Activated B cell treated with CpG ODN at 0.5 μM for 24 hours (primary cell): ENCODE measurements around the gene ZNF101. TPM values are rescaled to one million over a fixed set of nuclear protein-coding genes. Genes with fewer than 3 reads are reported as not detected.

Experiments used
- ATAC-seq: fragments of 200-7000 bp; cut with Tn5 transposase; one replicate; pipeline ENCODE4 v1.10.0; 2021; ENCODE audit warnings: low read depth, mild to moderate bottlenecking, moderate library complexity
- CTCF ChIA-PET: fragments of 350-600 bp; sonication (Branson Sonifier 250); formaldehyde crosslinking; loops from one replicate; lab custom pipeline; 2021; ENCODE audit warnings: antibody characterized with exemption; lab: Charles Lee
- POLR2A ChIA-PET: fragments of 350-600 bp; sonication (Branson Sonifier 250); formaldehyde crosslinking; loops from one replicate; lab custom pipeline; 2021; ENCODE audit warnings: antibody characterized with exemption; lab: Charles Lee
- DNase-seq: peaks from one replicate; pipeline ENCODE4 v3.0.0; 2022
- H3K27ac Mint-ChIP-seq: one replicate; pipeline ENCODE4 v1.8.0; 2020; ENCODE audit warnings: mixed read lengths
- H3K27me3 Mint-ChIP-seq: one replicate; pipeline ENCODE4 v1.8.0; 2021; ENCODE audit warnings: mixed read lengths
- H3K36me3 Mint-ChIP-seq: one replicate; pipeline ENCODE4 v1.8.0; 2021; ENCODE audit warnings: low read depth, mixed read lengths
- H3K4me1 Mint-ChIP-seq: one replicate; pipeline ENCODE4 v1.8.0; 2021; ENCODE audit warnings: mixed read lengths
- H3K4me3 Mint-ChIP-seq: one replicate; pipeline ENCODE4 v1.8.0; 2020; ENCODE audit warnings: mild to moderate bottlenecking, mixed read lengths
- H3K9me3 Mint-ChIP-seq: one replicate; pipeline ENCODE4 v1.8.0; 2020; ENCODE audit warnings: mixed read lengths
- CTCF ChIP-seq: fragments of 200-600 bp; IDR thresholded peaks from one replicate; pipeline ENCODE4 v1.8.0; 2022; ENCODE audit warnings: antibody characterized with exemption, mild to moderate bottlenecking
- intact Hi-C: fragments of 100-400 bp; cut with micrococcal nuclease; formaldehyde crosslinking; loops from one replicate; pipeline ENCODE4 v1.15.1; 2024
- total RNA-seq: library from RNA; stranded (reverse); gene quantifications from 2 replicates; pipeline ENCODE4 v1.2.3, GENCODE V29; 2022

The ZNF101 gene
- total RNA-seq, 1 donor from 2014 or later, result 52.6 TPM

DNA sequence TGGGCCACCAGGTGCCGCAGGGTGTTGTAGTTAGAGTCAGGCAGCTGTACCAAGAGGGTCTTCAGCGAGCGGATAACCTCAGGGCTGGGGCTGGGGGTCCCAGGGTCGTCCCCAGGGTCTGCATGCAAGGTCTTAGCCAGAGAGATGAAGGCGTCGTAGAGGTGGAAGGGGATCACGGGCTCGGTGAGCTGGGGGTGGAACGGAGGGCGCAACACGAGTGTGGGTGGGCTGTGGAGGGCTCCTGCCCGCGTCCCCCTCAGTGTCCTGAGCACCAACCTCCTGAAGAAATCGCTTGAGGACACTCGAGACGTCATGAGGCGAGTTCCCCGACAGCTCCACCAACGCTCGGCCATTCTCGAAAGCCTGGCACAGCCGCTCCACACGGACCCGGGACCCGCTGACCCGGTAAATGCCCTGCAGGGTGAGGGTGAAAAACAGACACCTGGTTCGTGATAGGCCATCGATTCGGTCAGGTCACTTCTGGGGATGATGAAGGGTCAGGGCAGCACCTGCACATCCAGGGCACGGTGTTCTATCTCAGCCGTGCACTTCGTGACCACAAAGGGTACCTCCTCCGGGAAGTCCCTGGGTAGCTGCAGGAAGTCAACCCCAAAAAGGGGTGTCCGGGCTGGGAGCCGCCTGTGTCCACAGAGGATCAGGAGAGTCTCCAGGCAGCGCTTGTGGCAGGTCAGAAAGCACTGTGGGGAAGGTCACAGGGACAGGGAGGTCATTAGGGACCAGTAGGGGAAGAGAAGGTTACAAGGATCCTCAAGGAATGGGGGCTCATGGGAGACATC is 33.9 kb upstream of the ZNF101 start:
- intact Hi-C loops, result no loop called here
- ChIA-PET CTCF (interaction anchor here (1.0 to 1.2 kb wide), 2 partner anchors 80 to 102 kb away, joined by 3 read pairs; no protein-coding TSS in a partner anchor), POLR2A (interaction anchor here (0.5 to 0.6 kb wide), 2 partner anchors 19 to 452 kb away, joined by 3 to 4 read pairs; no protein-coding TSS in a partner anchor)
- no peak for ATAC-seq
- Mint-ChIP-seq H3K4me1 (peaks cover 7% of the 10 kb centered on the region), H3K4me3 (no peak overlapping the region), H3K9me3 (no peaks in the 10 kb centered on the region), H3K27me3 (no peaks in the 10 kb centered on the region), H3K36me3 (peaks cover 77% of the 10 kb centered on the region), H3K27ac (no peak overlapping the region)
- no peak for DNase-seq
- no peak for TF ChIP-seq CTCF

GRCh38 chr19:19635313-19635702 is 33.3 kb upstream of the ZNF101 start:
- no peak overlapping the region for H3K4me3 Mint-ChIP-seq
- H3K27ac Mint-ChIP-seq, result no peak overlapping the region
- ChIA-PET POLR2A (no interaction called here), CTCF (interaction anchor here (1.2 kb wide), 1 partner anchor 81 kb away, joined by 3 read pairs; no protein-coding TSS in a partner anchor)
- H3K27me3 Mint-ChIP-seq, result no peaks in the 10 kb centered on the region
- intact Hi-C loops, result no loop called here
- H3K4me1 Mint-ChIP-seq, result peaks cover 7% of the 10 kb centered on the region
- no peak for TF ChIP-seq CTCF
- peaks cover 82% of the 10 kb centered on the region for H3K36me3 Mint-ChIP-seq
- no peaks in the 10 kb centered on the region for H3K9me3 Mint-ChIP-seq
- DNase-seq, result no peak
- no peak for ATAC-seq

GRCh38 chr19:19636573-19637185 is 32.0 kb upstream of the ZNF101 start:
- no peak overlapping the region for H3K27ac Mint-ChIP-seq
- intact Hi-C loops, result no loop called here
- DNase-seq, result no peak
- CTCF ChIA-PET, result no interaction called here
- no peaks in the 10 kb centered on the region for H3K27me3 Mint-ChIP-seq
- no peak for ATAC-seq
- no peaks in the 10 kb centered on the region for H3K9me3 Mint-ChIP-seq
- peaks cover 76% of the 10 kb centered on the region for H3K36me3 Mint-ChIP-seq
- TF ChIP-seq CTCF, result no peak
- H3K4me3 Mint-ChIP-seq, result no peak overlapping the region
- POLR2A ChIA-PET, result no interaction called here
- peaks cover 8% of the 10 kb centered on the region for H3K4me1 Mint-ChIP-seq

GRCh38 chr19:19637186-19637522 is 31.5 kb upstream of the ZNF101 start:
- intact Hi-C loops, result no loop called here
- H3K27ac Mint-ChIP-seq, result no peak overlapping the region
- ATAC-seq (no peak), DNase-seq (no peak)
- H3K9me3 Mint-ChIP-seq, result no peaks in the 10 kb centered on the region
- H3K36me3 Mint-ChIP-seq, result peaks cover 78% of the 10 kb centered on the region
- CTCF ChIA-PET, result no interaction called here
- peaks cover 12% of the 10 kb centered on the region for H3K4me1 Mint-ChIP-seq
- H3K27me3 Mint-ChIP-seq, result no peaks in the 10 kb centered on the region
- no peak for TF ChIP-seq CTCF
- no peak overlapping the region for H3K4me3 Mint-ChIP-seq
- POLR2A ChIA-PET, result no interaction called here

DNA sequence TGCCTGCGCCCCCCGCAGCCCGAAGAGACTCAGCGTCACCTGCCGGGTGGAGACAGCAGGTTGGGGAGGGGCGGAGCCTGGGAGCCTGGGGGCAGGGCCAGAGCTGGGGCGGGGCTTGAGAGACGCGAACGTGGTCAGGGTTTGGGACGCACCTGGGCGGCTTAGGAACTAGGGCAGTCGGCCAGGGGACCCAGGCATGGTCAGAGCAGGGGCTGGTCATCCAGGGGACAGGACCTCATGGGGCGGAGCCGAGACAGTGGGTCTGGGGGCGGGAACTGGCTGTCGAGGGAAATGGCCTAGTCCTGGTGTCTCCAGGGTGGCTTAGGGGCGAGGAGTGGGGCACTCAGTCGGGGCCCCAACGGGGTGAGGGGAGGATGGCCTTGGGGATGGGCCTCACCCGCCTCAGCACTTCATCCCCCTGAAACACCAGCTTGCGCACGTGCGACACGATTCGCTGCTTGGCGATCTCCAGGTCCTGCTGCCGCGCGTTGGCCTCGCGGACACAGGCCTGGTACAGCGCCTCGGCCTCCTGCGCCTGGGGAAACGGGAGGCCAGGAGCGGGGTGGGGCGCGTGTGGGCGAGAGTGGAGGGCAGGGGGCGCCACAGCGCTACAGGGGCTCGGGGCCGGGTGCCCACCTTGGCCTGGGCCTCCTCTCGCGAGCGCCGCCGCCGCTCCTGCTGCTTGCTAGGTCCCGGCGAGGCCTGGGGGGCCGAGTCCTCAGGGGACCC is 31.0 kb upstream of the ZNF101 start:
- H3K4me3 Mint-ChIP-seq, result no peak overlapping the region
- H3K4me1 Mint-ChIP-seq, result peaks cover 18% of the 10 kb centered on the region
- intact Hi-C loops, result no loop called here
- DNase-seq, result no peak
- no peak for ATAC-seq
- no peak for TF ChIP-seq CTCF
- no peak overlapping the region for H3K27ac Mint-ChIP-seq
- no peaks in the 10 kb centered on the region for H3K9me3 Mint-ChIP-seq
- CTCF ChIA-PET, result interaction anchor here (1.0 kb wide), 1 partner anchor 17 kb away, joined by 3 read pairs; no protein-coding TSS in a partner anchor
- peaks cover 78% of the 10 kb centered on the region for H3K36me3 Mint-ChIP-seq
- H3K27me3 Mint-ChIP-seq, result no peaks in the 10 kb centered on the region
- POLR2A ChIA-PET, result no interaction called here
